SK-N-SH (cell line): Measurements from ENCODE around the gene SLC30A3. TPM values are rescaled to one million over a fixed set of nuclear protein-coding genes. Genes with fewer than 3 reads are reported as not detected.

ENCODE experiments used
- CTCF ChIA-PET: fragments of 300-600, 350-600 bp; formaldehyde crosslinking; extraction: SDS; loops from one replicate; lab custom pipeline; 2021; lab: Yijun Ruan, JAX
- POLR2A ChIA-PET: fragments of 350-600 bp; sonication (Branson Sonifier 250); formaldehyde crosslinking; extraction: SDS; loops from one replicate; lab custom pipeline; 2020; ENCODE audit warnings: antibody characterized with exemption, inconsistent platforms; lab: Yijun Ruan, JAX
- DNase-seq: peaks from one replicate; pipeline ENCODE4 v3.0.0; 2012
- H2AFZ ChIP-seq: fragments of 200-600 bp; sonication (generic); 2 replicates; pipeline ENCODE4 v1.8.1; 2016; ENCODE audit warnings: antibody characterized with exemption, mild to moderate bottlenecking, low read depth
- H3F3A ChIP-seq: fragments of 200-600 bp; sonication (generic); replicated peaks from 2 replicates; pipeline ENCODE3; 2016; ENCODE audit warnings: antibody characterized with exemption, mild to moderate bottlenecking; ENCODE audit not compliant: insufficient read depth
- H3K27ac ChIP-seq, 2 experiments: fragments of 200-500 bp in 1 of 2; fragments of 200-600 bp in 1 of 2; sonication (Bioruptor generic) in 1 of 2; sonication (generic), shearing (Covaris generic) in 1 of 2; 2 replicates each; pipeline versions ENCODE4 v1.5.1 to v1.6.1; 2014 to 2016; ENCODE audit warnings: low read depth in 2 of 2, inconsistent platforms in 1 of 2, low read length in 1 of 2, mild to moderate bottlenecking in 1 of 2, mixed read lengths in 1 of 2
- H3K27me3 ChIP-seq: fragments of 200-600 bp; sonication (generic), shearing (Covaris generic); 2 replicates; pipeline ENCODE4 v1.6.1; 2016; ENCODE audit warnings: mixed run types; ENCODE audit not compliant: insufficient read depth
- H3K36me3 ChIP-seq, 2 experiments: fragments of 200-500 bp in 1 of 2; fragments of 200-600 bp in 1 of 2; sonication (Bioruptor generic) in 1 of 2; sonication (generic) in 1 of 2; replicated peaks in 1 of 2; 2 replicates each; pipeline versions ENCODE3 to v1.5.1; 2014 to 2016; ENCODE audit warnings: low read length in 1 of 2, mild to moderate bottlenecking in 1 of 2; ENCODE audit not compliant: insufficient read depth in 2 of 2, control insufficient read depth in 1 of 2
- H3K4me1 ChIP-seq, 2 experiments: fragments of 200-500 bp in 1 of 2; fragments of 200-600 bp in 1 of 2; sonication (Bioruptor generic) in 1 of 2; sonication (generic), shearing (Covaris generic) in 1 of 2; 2 replicates each; pipeline versions ENCODE4 v1.5.1 to v1.6.1; 2014 to 2016; ENCODE audit warnings: low read depth in 1 of 2, low read length in 1 of 2, mixed run types in 1 of 2; ENCODE audit not compliant: insufficient read depth in 2 of 2, control insufficient read depth in 1 of 2
- H3K4me2 ChIP-seq: fragments of 200-600 bp; sonication (generic), shearing (Covaris generic); 2 replicates; pipeline ENCODE4 v1.6.1; 2017; ENCODE audit warnings: mixed run types
- H3K4me3 ChIP-seq, 2 experiments: fragments of 200-500 bp in 1 of 2; fragments of 200-600 bp in 1 of 2; sonication (Bioruptor generic) in 1 of 2; sonication (generic), shearing (Covaris generic) in 1 of 2; 2 replicates each; pipeline versions ENCODE4 v1.5.1 to v1.8.1; 2014 to 2016; ENCODE audit warnings: low read depth in 2 of 2, inconsistent platforms in 1 of 2, low read length in 1 of 2, mild to moderate bottlenecking in 1 of 2, mixed read lengths in 1 of 2, moderate library complexity in 1 of 2
- H3K79me2 ChIP-seq: fragments of 200-600 bp; sonication (generic); 2 replicates; pipeline ENCODE4 v1.8.1; 2017; ENCODE audit warnings: mild to moderate bottlenecking; ENCODE audit not compliant: insufficient read depth
- H3K9ac ChIP-seq: fragments of 200-600 bp; sonication (generic); 2 replicates; pipeline ENCODE4 v1.6.1; 2017; ENCODE audit warnings: mixed run types
- H3K9me2 ChIP-seq: fragments of 200-600 bp; sonication (generic); 2 replicates; pipeline ENCODE4 v1.6.1; 2017; ENCODE audit warnings: mixed run types
- H3K9me3 ChIP-seq: fragments of 200-600 bp; sonication (generic); 2 replicates; pipeline ENCODE4 v1.6.1; 2017; ENCODE audit warnings: mixed run types, mild to moderate bottlenecking, moderate library complexity
- H4K20me1 ChIP-seq: fragments of 200-600 bp; sonication (generic); 2 replicates; pipeline ENCODE4 v1.6.1; 2017; ENCODE audit warnings: mild to moderate bottlenecking, mixed run types; ENCODE audit not compliant: insufficient read depth
- EZH2phosphoT487 ChIP-seq: fragments of 200-600 bp; sonication (generic); IDR thresholded peaks from 2 replicates; pipeline ENCODE4 v1.6.1; 2017; ENCODE audit warnings: low read depth, mixed run types, mild to moderate bottlenecking, antibody characterized with exemption, moderate library complexity, borderline replicate concordance
- FOSL2 ChIP-seq: IDR thresholded peaks from 2 replicates; pipeline ENCODE4 v1.4.0; 2012; ENCODE audit warnings: low read depth, mild to moderate bottlenecking, moderate library complexity, borderline replicate concordance
- FOXJ3 ChIP-seq: sonication (generic); formaldehyde crosslinking; IDR thresholded peaks from 2 replicates; pipeline ENCODE4 v1.5.1; 2020; ENCODE audit warnings: mild to moderate bottlenecking, missing genetic modification reagents
- GATA2 ChIP-seq: sonication (generic); formaldehyde crosslinking; IDR thresholded peaks from 2 replicates; pipeline ENCODE4 v1.5.0; 2020; ENCODE audit warnings: mild to moderate bottlenecking, missing genetic modification reagents
- NFIC ChIP-seq: IDR thresholded peaks from 2 replicates; pipeline ENCODE4 v1.4.0; 2012; ENCODE audit warnings: borderline replicate concordance
- NRF1 ChIP-seq: IDR thresholded peaks from 2 replicates; pipeline ENCODE4 v1.6.1; 2012; ENCODE audit warnings: low read depth, mild to moderate bottlenecking, low read length
- POLR2AphosphoS5 ChIP-seq: IDR thresholded peaks from 2 replicates; pipeline ENCODE4 v1.6.1; 2012; ENCODE audit warnings: low read depth, low read length
- RAD21 ChIP-seq: IDR thresholded peaks from 2 replicates; pipeline ENCODE4 v1.6.1; 2012; ENCODE audit warnings: mild to moderate bottlenecking, low read length
- RCOR1 ChIP-seq: fragments of 150-350 bp; IDR thresholded peaks from 2 replicates; pipeline ENCODE4 v1.6.1; 2017; ENCODE audit warnings: antibody characterized with exemption, low read length
- RFX5 ChIP-seq: IDR thresholded peaks from 2 replicates; pipeline ENCODE4 v1.6.1; 2012; ENCODE audit warnings: mild to moderate bottlenecking, improper control_type of control experiment, low read length
- RXRA ChIP-seq: IDR thresholded peaks from 2 replicates; pipeline ENCODE4 v1.4.0; 2012; ENCODE audit warnings: low read depth, mild to moderate bottlenecking, borderline replicate concordance
- SIN3A ChIP-seq: IDR thresholded peaks from 2 replicates; pipeline ENCODE4 v1.6.1; 2012; ENCODE audit warnings: low read depth, mild to moderate bottlenecking, low read length, moderate library complexity, borderline replicate concordance
- SMC3 ChIP-seq: IDR thresholded peaks from 2 replicates; pipeline ENCODE4 v1.6.1; 2012; ENCODE audit warnings: low read depth, low read length, improper control_type of control experiment
- TCF12 ChIP-seq: IDR thresholded peaks from 2 replicates; pipeline ENCODE4 v1.4.0; 2012
- YY1 ChIP-seq: IDR thresholded peaks from 2 replicates; pipeline ENCODE4 v1.4.0; 2012; ENCODE audit warnings: low read depth, mild to moderate bottlenecking
- WGBS: methylation state at CpG from one replicate; pipeline ENCODE4 v1.1.6; 2017; ENCODE audit warnings: low lambda C conversion rate; 5-methylcytosine and 5-hydroxymethylcytosine counted together
- polyA plus RNA-seq, 3 experiments: library from polyadenylated mRNA; depleted of rRNA; stranded (reverse); fragments of >200 nt; gene quantifications; 2 replicates each; pipeline ENCODE4 v1.2.3, GENCODE V29; 2012
- TF ChIP-seq, protein P1 (sequence below): IDR thresholded peaks from 2 replicates; pipeline ENCODE4 v1.6.1; 2012; ENCODE audit warnings: mild to moderate bottlenecking, low read depth, low read length, moderate library complexity
- TF ChIP-seq, protein P2 (sequence below): IDR thresholded peaks from 2 replicates; pipeline ENCODE4 v1.4.0; 2012; ENCODE audit warnings: low read depth, borderline replicate concordance

Gene SLC30A3
- polyA plus RNA-seq, 1 of the 3 experiments (the other 2 are of a cell fraction), result 1.1 TPM

DNA sequence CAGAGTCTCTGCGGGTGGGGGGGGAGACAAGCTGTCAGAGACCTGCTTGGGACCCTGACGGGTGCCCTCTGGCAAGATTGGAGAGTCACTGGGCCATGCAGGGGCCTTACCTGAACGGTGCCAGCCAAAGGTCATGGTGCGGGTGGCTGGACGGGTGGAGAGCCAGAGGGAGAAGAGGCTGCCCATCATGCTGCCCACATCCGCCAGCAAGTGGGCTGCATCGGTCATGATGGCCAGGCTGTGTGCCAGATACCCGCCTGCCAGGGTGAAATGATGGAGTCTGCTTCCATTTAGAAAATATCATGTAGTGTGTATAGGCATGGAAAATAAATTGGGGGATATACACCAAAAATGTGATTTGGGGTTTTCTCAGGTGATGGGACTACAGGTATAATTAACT is 4.8 kb downstream of the SLC30A3 start:
- H3K9me3 ChIP-seq, result no peaks in the 10 kb centered on the region
- no peak for DNase-seq
- H3K4me2 ChIP-seq, result no peak overlapping the region
- no peaks in the 10 kb centered on the region for H3K79me2 ChIP-seq
- no peak for TF ChIP-seq EZH2phosphoT487
- TF ChIP-seq RXRA, result no peak
- no peak for TF ChIP-seq NFIC
- TF ChIP-seq RCOR1, result no peak
- no peak for TF ChIP-seq FOXJ3 (CRISPR knock-in tag)
- no peak for TF ChIP-seq RFX5
- TF ChIP-seq RAD21, result no peak
- TF ChIP-seq TCF12, result no peak
- TF ChIP-seq SIN3A, result no peak
- TF ChIP-seq FOSL2, result no peak
- TF ChIP-seq NRF1, result no peak
- TF ChIP-seq, protein P1, sequence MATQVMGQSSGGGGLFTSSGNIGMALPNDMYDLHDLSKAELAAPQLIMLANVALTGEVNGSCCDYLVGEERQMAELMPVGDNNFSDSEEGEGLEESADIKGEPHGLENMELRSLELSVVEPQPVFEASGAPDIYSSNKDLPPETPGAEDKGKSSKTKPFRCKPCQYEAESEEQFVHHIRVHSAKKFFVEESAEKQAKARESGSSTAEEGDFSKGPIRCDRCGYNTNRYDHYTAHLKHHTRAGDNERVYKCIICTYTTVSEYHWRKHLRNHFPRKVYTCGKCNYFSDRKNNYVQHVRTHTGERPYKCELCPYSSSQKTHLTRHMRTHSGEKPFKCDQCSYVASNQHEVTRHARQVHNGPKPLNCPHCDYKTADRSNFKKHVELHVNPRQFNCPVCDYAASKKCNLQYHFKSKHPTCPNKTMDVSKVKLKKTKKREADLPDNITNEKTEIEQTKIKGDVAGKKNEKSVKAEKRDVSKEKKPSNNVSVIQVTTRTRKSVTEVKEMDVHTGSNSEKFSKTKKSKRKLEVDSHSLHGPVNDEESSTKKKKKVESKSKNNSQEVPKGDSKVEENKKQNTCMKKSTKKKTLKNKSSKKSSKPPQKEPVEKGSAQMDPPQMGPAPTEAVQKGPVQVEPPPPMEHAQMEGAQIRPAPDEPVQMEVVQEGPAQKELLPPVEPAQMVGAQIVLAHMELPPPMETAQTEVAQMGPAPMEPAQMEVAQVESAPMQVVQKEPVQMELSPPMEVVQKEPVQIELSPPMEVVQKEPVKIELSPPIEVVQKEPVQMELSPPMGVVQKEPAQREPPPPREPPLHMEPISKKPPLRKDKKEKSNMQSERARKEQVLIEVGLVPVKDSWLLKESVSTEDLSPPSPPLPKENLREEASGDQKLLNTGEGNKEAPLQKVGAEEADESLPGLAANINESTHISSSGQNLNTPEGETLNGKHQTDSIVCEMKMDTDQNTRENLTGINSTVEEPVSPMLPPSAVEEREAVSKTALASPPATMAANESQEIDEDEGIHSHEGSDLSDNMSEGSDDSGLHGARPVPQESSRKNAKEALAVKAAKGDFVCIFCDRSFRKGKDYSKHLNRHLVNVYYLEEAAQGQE, result no peak
- no peak for TF ChIP-seq YY1
- no peak for TF ChIP-seq SMC3
- TF ChIP-seq, protein P2, sequence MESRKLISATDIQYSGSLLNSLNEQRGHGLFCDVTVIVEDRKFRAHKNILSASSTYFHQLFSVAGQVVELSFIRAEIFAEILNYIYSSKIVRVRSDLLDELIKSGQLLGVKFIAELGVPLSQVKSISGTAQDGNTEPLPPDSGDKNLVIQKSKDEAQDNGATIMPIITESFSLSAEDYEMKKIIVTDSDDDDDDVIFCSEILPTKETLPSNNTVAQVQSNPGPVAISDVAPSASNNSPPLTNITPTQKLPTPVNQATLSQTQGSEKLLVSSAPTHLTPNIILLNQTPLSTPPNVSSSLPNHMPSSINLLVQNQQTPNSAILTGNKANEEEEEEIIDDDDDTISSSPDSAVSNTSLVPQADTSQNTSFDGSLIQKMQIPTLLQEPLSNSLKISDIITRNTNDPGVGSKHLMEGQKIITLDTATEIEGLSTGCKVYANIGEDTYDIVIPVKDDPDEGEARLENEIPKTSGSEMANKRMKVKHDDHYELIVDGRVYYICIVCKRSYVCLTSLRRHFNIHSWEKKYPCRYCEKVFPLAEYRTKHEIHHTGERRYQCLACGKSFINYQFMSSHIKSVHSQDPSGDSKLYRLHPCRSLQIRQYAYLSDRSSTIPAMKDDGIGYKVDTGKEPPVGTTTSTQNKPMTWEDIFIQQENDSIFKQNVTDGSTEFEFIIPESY, result no peak
- no peak for TF ChIP-seq GATA2 (CRISPR knock-in tag)
- TF ChIP-seq POLR2AphosphoS5, result no peak
- no peaks in the 10 kb centered on the region for H3K9me2 ChIP-seq
- no peaks in the 10 kb centered on the region for H4K20me1 ChIP-seq
- peaks cover 18 to 20% of the 10 kb centered on the region in 2 experiments for H3K4me1 ChIP-seq
- CTCF ChIA-PET, result interaction anchor here (1.4 to 10.8 kb wide), 6 partner anchors 7 to 67 kb away, joined by 3 to 133 read pairs (median 6); partner anchors contain the start of gene SLC30A3
- H3K9ac ChIP-seq, result no peak overlapping the region
- POLR2A ChIA-PET, result no interaction called here
- peaks cover 26% of the 10 kb centered on the region for H3K27me3 ChIP-seq
- no peak overlapping the region for H3K4me3 ChIP-seq
- H2AFZ ChIP-seq, result no peak overlapping the region
- H3K27ac ChIP-seq, result no peak overlapping the region
- 85% methylated on average over 7 of the region's 8 CpGs for WGBS
- peaks cover 17% of the 10 kb centered on the region for H3F3A ChIP-seq
- H3K36me3 ChIP-seq, result no peaks in the 10 kb centered on the region
